ENCODE results near the gene TP53BP2.
"Not testable (repeated sequence)": the region's sequence is repeated elsewhere in the genome, so short reads cannot be mapped to it uniquely, and the experiment has no call there.

The TP53BP2 gene

GRCh38 chr1:223845810-223846682 lies at the start of gene TP53BP2:
Gene TP53BP2 (minus strand): TSS chr1:223845947. CDS start chr1:223845680, 267 bp downstream.
- Histone ChIP-seq H3K4me2 (ENCODE audit: insufficient read depth, low read length) (peak within 1 kb of the TSS; percentile 87), H3K4me1 (ENCODE audit: insufficient read depth, low read length) (peaks cover 35% of the 10 kb centered on the region), H3K9ac (ENCODE audit: low read depth, low read length) (peak within 1 kb of the TSS; percentile 99), H3K9me3 (ENCODE audit: insufficient read depth, low read length, severe bottlenecking) (no peaks in the 10 kb centered on the region), H4K20me1 (ENCODE audit: insufficient read depth, low read length) (peaks cover 4% of the 10 kb centered on the region; the same call in 1 of the 2 replicates), H2AFZ (ENCODE audit: low read depth, low read length) (peak within 1 kb of the TSS; percentile 80), H3K79me2 (ENCODE audit: insufficient read depth, low read length) (peaks cover 46% of the 10 kb centered on the region), H3K27me3 (ENCODE audit: insufficient read depth, low read length, poor library complexity) (peaks cover 5% of the 10 kb centered on the region), H3K4me3 (ENCODE audit: low read depth in 1 of 2, low read length in 2 of 2) (peak within 1 kb of the TSS; percentile 77 to 81), H3K27ac (ENCODE audit: low read length) (peak within 1 kb of the TSS; percentile 94), H3K36me3 (ENCODE audit: insufficient read depth, low read length) (no peaks in the 10 kb centered on the region; the same call in 1 of the 2 replicates)
- DNase-seq (peak; percentile 85), ATAC-seq (ENCODE audit: insufficient read depth, low read depth) (peak; percentile 74)
- TF ChIP-seq EZH2 (IDR thresholded peaks at IDR 0.05; ENCODE audit: borderline replicate concordance, low read depth, low read length, severe bottlenecking), result no peak
- TF ChIP-seq CTCF (IDR thresholded peaks at IDR 0.05; ENCODE audit: borderline replicate concordance, extremely low read depth, low read length, poor library complexity, severe bottlenecking), result peak; percentile 59

GRCh38 chr1:223890494-223890893 lies 44.7 kb upstream of the TP53BP2 start:
- not testable (repeated sequence) for H3K4me1 ChIP-seq (ENCODE audit: insufficient read depth, low read length); H3K36me3 ChIP-seq (ENCODE audit: insufficient read depth, low read length); H3K4me2 ChIP-seq (ENCODE audit: insufficient read depth, low read length); H3K4me3 ChIP-seq (ENCODE audit: low read depth in 1 of 2, low read length in 2 of 2); H3K9me3 ChIP-seq (ENCODE audit: insufficient read depth, low read length, severe bottlenecking); DNase-seq; H4K20me1 ChIP-seq (ENCODE audit: insufficient read depth, low read length); H3K9ac ChIP-seq (ENCODE audit: low read depth, low read length); H2AFZ ChIP-seq (ENCODE audit: low read depth, low read length); H3K27me3 ChIP-seq (ENCODE audit: insufficient read depth, low read length, poor library complexity); ATAC-seq (ENCODE audit: insufficient read depth, low read depth); H3K27ac ChIP-seq (ENCODE audit: low read length); H3K79me2 ChIP-seq (ENCODE audit: insufficient read depth, low read length)

- H3K36me3 ChIP-seq (ENCODE audit: insufficient read depth, low read length); H2AFZ ChIP-seq (ENCODE audit: low read depth, low read length); H3K27me3 ChIP-seq (ENCODE audit: insufficient read depth, low read length, poor library complexity); H3K79me2 ChIP-seq (ENCODE audit: insufficient read depth, low read length); DNase-seq; H3K4me3 ChIP-seq (ENCODE audit: low read depth in 1 of 2, low read length in 2 of 2); H4K20me1 ChIP-seq (ENCODE audit: insufficient read depth, low read length); ATAC-seq (ENCODE audit: insufficient read depth, low read depth); H3K4me2 ChIP-seq (ENCODE audit: insufficient read depth, low read length); H3K9ac ChIP-seq (ENCODE audit: low read depth, low read length); H3K9me3 ChIP-seq (ENCODE audit: insufficient read depth, low read length, severe bottlenecking); H3K4me1 ChIP-seq (ENCODE audit: insufficient read depth, low read length); H3K27ac ChIP-seq (ENCODE audit: low read length): not testable (repeated sequence)
These were observed 43.6 kb upstream of the TP53BP2 start for GRCh38 chr1:223889319-223889718.

GRCh38 chr1:223887747-223888418 lies 42.1 kb upstream of the TP53BP2 start:
- no peak for TF ChIP-seq EZH2 (IDR thresholded peaks at IDR 0.05; ENCODE audit: borderline replicate concordance, low read depth, low read length, severe bottlenecking)
- no peak for TF ChIP-seq CTCF (IDR thresholded peaks at IDR 0.05; ENCODE audit: borderline replicate concordance, extremely low read depth, low read length, poor library complexity, severe bottlenecking)
- H3K27ac ChIP-seq (ENCODE audit: low read length), result no peak overlapping the region
- ATAC-seq (ENCODE audit: insufficient read depth, low read depth) (no peak), DNase-seq (no peak)
- peaks cover 2% of the 10 kb centered on the region for H3K27me3 ChIP-seq (ENCODE audit: insufficient read depth, low read length, poor library complexity)
- no peaks in the 10 kb centered on the region for H3K79me2 ChIP-seq (ENCODE audit: insufficient read depth, low read length)
- H3K36me3 ChIP-seq (ENCODE audit: insufficient read depth, low read length), result no peaks in the 10 kb centered on the region
- H3K4me1 ChIP-seq (ENCODE audit: insufficient read depth, low read length), result no peaks in the 10 kb centered on the region
- no peaks in the 10 kb centered on the region for H3K9me3 ChIP-seq (ENCODE audit: insufficient read depth, low read length, severe bottlenecking)
- H3K4me3 ChIP-seq (ENCODE audit: low read depth in 1 of 2, low read length in 2 of 2), result no peak overlapping the region
- no peak overlapping the region; the same call in 1 of the 2 replicates for H2AFZ ChIP-seq (ENCODE audit: low read depth, low read length)
- H3K9ac ChIP-seq (ENCODE audit: low read depth, low read length), result no peak overlapping the region
- no peak overlapping the region for H3K4me2 ChIP-seq (ENCODE audit: insufficient read depth, low read length)
- no peaks in the 10 kb centered on the region for H4K20me1 ChIP-seq (ENCODE audit: insufficient read depth, low read length)
